ENCODE results near the gene TRIM72. TPM values are rescaled to one million over a fixed set of nuclear protein-coding genes. Genes with fewer than 3 reads are reported as not detected.
"Not testable (repeated sequence)": the region's sequence is repeated elsewhere in the genome, so short reads cannot be mapped to it uniquely, and the experiment has no call there.

Gene TRIM72
- total and polyA plus RNA-seq, 9 donors = 0.01 to 0.11 (median 0.06) TPM; not detected in 5

DNA sequence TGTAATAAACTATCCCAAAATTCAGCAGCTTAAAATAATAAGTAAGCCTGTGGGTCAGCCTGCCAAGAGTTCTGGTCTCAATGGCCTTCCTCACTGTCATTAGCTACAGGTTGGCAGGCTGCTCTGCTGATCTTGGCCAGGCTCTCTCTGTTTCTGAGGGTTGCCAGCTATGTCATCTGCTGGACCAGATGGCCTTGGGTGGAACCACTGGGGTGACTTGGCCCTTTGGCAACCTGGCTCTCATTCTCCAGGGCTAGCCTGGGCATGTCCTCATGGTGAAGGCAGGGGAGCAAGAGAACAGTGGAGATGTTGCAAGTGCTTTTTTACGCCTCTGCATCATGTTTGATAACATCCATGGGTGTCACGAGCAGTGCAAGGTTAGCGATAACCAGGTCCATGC, 59.8 kb downstream of the TRIM72 start:
- H3K4me1 ChIP-seq (ENCODE audit: insufficient read depth) = no peaks in the 10 kb centered on the region
- intact Hi-C loops (cut with DNase I) = no loop called here
- H3K4me3 ChIP-seq = no peak overlapping the region
- no peaks in the 10 kb centered on the region for H3K27me3 ChIP-seq
- no peaks in the 10 kb centered on the region for H3K36me3 ChIP-seq
- no peak for DNase-seq
- H3K27ac ChIP-seq = no peak overlapping the region
- H3K9me3 ChIP-seq = no peaks in the 10 kb centered on the region
- 78 to 85% (median 85%) methylated on average over 3 of the region's 3 CpGs for WGBS, 3 donors
- TF ChIP-seq POLR2A (IDR thresholded peaks at IDR 0.05) = no peak
- TF ChIP-seq EP300 (IDR thresholded peaks at IDR 0.05) = no peak
- TF ChIP-seq, protein P1, sequence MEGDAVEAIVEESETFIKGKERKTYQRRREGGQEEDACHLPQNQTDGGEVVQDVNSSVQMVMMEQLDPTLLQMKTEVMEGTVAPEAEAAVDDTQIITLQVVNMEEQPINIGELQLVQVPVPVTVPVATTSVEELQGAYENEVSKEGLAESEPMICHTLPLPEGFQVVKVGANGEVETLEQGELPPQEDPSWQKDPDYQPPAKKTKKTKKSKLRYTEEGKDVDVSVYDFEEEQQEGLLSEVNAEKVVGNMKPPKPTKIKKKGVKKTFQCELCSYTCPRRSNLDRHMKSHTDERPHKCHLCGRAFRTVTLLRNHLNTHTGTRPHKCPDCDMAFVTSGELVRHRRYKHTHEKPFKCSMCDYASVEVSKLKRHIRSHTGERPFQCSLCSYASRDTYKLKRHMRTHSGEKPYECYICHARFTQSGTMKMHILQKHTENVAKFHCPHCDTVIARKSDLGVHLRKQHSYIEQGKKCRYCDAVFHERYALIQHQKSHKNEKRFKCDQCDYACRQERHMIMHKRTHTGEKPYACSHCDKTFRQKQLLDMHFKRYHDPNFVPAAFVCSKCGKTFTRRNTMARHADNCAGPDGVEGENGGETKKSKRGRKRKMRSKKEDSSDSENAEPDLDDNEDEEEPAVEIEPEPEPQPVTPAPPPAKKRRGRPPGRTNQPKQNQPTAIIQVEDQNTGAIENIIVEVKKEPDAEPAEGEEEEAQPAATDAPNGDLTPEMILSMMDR (IDR thresholded peaks at IDR 0.05) = no peak

DNA sequence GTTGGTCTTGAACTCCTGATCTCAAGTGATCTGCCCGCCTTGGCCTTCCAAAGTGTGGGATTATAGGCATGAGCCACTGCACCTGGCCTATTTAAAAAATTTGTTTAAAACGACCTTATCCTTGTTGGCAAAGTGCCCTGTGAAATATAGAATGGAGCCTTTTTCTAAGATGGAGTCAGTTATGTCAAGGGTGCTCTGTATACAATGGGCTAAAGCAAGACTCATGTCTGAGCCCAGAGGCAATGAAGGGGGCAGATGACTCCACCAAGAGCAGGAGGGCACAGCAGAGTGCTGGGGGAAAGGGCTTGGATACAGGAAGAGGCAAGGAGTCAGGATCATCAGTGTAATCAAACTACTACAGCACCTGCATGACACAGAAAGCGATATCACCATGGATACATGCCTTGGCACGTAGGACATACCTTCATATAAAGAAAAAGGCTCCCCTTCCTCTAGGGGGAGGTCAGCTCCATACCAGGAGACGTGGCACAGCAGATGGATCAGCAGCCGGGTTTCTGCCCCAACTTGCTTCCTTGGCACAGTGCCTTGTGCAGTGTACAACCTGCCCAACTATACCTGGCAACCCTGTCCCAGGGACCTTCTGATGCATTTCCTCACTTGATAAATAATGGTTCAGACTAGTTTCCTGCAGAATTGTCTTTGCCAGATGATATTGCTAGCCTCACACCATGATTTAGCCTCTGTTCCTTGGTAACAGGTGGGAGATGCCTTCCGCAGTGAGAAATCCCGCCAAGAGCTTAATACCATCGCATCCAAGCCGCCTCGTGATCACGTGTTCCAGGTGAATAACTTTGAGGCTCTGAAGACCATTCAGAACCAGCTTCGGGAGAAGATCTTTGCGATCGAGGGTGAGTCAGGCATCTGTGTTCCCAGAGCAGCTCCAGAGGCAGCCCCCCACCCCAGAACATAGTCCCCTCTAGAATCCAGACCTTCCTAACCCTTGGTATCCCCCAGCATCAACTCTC, 61.2 kb downstream of the TRIM72 start:
- TF ChIP-seq POLR2A (IDR thresholded peaks at IDR 0.05) (no peak), EP300 (IDR thresholded peaks at IDR 0.05) (no peak)
- TF ChIP-seq, protein P1 (IDR thresholded peaks at IDR 0.05) = no peak
- Histone ChIP-seq H3K9me3 (no peaks in the 10 kb centered on the region), H3K4me3 (no peak overlapping the region), H3K4me1 (ENCODE audit: insufficient read depth) (no peaks in the 10 kb centered on the region), H3K27ac (no peak overlapping the region), H3K27me3 (no peaks in the 10 kb centered on the region), H3K36me3 (no peaks in the 10 kb centered on the region)
- no peak for DNase-seq
- intact Hi-C loops (cut with DNase I) = no loop called here
- 77 to 79% (median 79%) methylated on average over 15 of the region's 15 CpGs for WGBS, 3 donors

DNA sequence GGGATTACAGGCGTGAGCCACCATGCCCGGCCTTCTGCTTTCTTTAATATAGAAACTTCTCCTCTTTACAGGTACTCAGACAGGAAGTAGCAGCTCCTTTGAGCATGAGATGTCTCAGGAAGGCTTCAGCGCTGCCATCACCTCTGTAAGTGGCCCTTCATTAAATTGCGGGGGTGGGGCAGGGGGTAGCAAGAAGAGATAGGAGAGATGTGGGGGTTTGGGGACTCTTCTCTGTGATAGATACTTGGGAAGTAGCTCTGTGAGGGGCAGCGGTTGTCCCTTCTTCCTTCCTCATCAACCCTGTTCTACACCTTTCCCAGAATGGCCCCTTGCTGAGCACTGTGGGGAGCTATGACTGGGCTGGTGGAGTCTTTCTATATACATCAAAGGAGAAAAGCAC, 62.7 kb downstream of the TRIM72 start:
- no peaks in the 10 kb centered on the region for H3K9me3 ChIP-seq
- DNase-seq = no peak
- no peaks in the 10 kb centered on the region for H3K36me3 ChIP-seq
- H3K4me3 ChIP-seq = no peak overlapping the region
- no peaks in the 10 kb centered on the region for H3K4me1 ChIP-seq (ENCODE audit: insufficient read depth)
- intact Hi-C loops (cut with DNase I) = no loop called here
- H3K27me3 ChIP-seq = no peaks in the 10 kb centered on the region
- no peak overlapping the region for H3K27ac ChIP-seq
- WGBS, 3 donors = 78 to 80% (median 79%) methylated on average over 5 of the region's 5 CpGs
- TF ChIP-seq EP300 (IDR thresholded peaks at IDR 0.05) (no peak), POLR2A (IDR thresholded peaks at IDR 0.05) (no peak)
- TF ChIP-seq, protein P1 (IDR thresholded peaks at IDR 0.05) = no peak

DNA sequence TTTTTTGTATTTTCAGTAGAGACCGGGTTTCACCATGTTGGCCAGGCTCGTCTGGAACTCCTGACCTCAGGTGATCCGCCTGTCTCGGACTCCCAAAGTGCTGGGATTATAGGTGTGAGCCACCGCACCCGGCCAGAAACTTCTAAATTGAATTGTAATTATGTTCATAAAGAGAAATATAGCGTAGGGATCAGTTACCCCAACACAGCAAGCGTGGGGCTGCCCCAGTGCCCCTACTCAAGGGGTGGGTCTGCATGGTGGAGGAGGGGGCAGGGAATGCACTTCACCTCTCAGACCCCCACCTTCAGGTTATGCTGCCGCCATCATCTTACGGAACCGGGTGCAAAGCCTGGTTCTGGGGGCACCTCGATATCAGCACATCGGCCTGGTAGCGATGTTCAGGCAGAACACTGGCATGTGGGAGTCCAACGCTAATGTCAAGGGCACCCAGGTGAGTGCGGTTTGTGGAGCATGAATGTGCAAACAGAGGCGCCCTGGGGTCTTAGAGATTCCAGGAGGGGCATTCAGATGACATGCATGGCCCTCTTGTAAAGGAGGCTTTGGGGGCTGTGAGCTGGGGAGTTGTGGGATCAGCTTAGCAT, 63.8 kb downstream of the TRIM72 start:
- intact Hi-C loops (cut with DNase I) = no loop called here
- no peak for TF ChIP-seq EP300 (IDR thresholded peaks at IDR 0.05)
- TF ChIP-seq, protein P1 (IDR thresholded peaks at IDR 0.05) = no peak
- no peak for TF ChIP-seq POLR2A (IDR thresholded peaks at IDR 0.05)
- no peak overlapping the region for H3K4me3 ChIP-seq
- no peaks in the 10 kb centered on the region for H3K4me1 ChIP-seq (ENCODE audit: insufficient read depth)
- no peaks in the 10 kb centered on the region for H3K27me3 ChIP-seq
- H3K9me3 ChIP-seq = no peaks in the 10 kb centered on the region
- H3K27ac ChIP-seq = no peak overlapping the region
- no peak for DNase-seq
- H3K36me3 ChIP-seq = no peaks in the 10 kb centered on the region
- 84 to 87% (median 87%) methylated on average over 17 of the region's 17 CpGs for WGBS, 3 donors

DNA sequence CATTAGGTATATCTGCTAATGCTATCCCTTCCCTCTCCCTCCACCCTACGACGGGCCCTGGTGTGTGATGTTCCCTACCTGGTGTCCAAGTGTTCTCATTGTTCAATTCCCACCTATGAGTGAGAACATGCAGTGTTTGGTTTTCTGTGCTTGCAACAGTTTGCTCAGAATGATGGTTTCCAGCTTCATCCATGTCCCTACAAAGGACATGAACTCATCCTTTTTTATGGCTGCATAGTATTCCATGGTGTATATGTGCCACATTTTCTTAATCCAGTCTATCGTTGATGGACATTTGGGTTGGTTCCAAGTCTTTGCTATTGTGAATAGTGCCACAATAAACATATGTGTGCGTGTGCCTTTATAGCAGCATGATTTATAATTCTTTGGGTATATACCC, 64.9 kb downstream of the TRIM72 start:
- intact Hi-C loops (cut with DNase I); H3K27ac ChIP-seq; H3K4me3 ChIP-seq; H3K36me3 ChIP-seq; H3K4me1 ChIP-seq (ENCODE audit: insufficient read depth); DNase-seq; H3K9me3 ChIP-seq; H3K27me3 ChIP-seq: not testable (repeated sequence)
- WGBS, 3 donors = 84 to 89% (median 88%) methylated on average over 4 of the region's 4 CpGs
